ENCODE results near the gene ELOVL3.
"Not testable (repeated sequence)": the region's sequence is repeated elsewhere in the genome, so short reads cannot be mapped to it uniquely, and the experiment has no call there.

The ELOVL3 gene

GRCh38 chr10:102225646-102226541 lies at the start of gene ELOVL3:
TSS of gene ELOVL3 (plus strand) at chr10:102226299. CDS start at chr10:102226549, 250 bp downstream.
- in situ Hi-C loops (cut with MboI; ENCODE audit: low sequenced_read_pairs), result loop anchor here (25.0 kb wide), 1 partner anchor 361 kb away; no protein-coding TSS in a partner anchor

DNA sequence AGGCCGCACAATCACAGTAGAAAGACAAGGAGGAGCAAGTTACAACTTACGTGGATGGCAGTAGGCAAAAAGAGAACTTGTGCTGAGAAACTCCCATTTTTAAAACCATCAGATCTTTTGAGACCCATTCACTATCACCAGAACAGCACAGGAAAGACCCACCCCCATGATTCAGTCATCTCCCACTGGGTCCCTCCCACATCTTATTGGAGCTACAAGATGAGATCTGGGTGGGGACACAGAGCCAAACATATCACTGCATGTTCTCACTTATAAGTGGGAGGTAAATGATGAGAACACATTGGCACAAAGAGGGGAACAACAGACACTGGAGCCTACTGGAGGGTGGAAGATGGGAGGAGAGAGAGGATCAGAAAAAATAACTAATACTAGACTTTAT lies 41.5 kb upstream of the ELOVL3 start:
- in situ Hi-C loops (cut with MboI; ENCODE audit: low sequenced_read_pairs), result no loop called here

GRCh38 chr10:102185272-102185671 lies 40.8 kb upstream of the ELOVL3 start:
- in situ Hi-C loops (cut with MboI; ENCODE audit: low sequenced_read_pairs), result no loop called here

DNA sequence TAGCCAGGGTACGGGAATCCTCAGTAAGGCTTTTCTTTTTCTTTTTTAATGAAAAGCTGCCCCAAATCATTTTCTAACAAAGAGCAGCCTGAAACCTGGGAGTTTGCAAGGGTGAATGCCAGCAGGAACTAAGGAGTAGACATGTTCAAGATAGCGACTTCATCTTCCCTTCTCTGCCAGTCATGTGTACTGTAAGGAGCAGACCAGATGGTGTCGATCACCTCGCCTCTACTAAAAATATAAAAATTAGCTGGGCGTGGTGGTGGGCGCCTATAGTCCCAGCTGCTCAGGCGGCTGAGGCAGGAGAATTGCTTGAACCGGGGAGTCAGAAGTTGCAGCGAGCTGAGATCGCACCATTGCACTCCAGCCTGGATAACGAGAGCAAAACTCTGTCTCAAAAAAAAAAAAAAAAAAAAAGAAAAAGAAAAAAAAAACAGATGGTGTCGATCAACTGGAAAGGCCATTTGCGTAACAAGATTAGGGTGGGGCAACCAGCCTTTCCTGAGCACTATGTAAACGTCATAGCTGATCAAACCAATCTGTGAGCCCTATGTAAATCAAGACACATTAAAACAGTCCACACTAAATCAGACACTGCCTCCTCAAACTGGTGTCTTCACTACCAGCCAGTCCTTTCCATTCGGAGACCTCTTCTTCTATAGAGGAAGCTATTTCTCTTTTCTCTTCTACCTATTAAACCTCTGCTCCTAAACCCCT lies 40.1 kb upstream of the ELOVL3 start:
- in situ Hi-C loops (cut with MboI; ENCODE audit: low sequenced_read_pairs), result no loop called here

- in situ Hi-C loops (cut with MboI; ENCODE audit: low sequenced_read_pairs), result no loop called here
Measured at GRCh38 chr10:102188298-102188940, 37.7 kb upstream of the ELOVL3 start.

DNA sequence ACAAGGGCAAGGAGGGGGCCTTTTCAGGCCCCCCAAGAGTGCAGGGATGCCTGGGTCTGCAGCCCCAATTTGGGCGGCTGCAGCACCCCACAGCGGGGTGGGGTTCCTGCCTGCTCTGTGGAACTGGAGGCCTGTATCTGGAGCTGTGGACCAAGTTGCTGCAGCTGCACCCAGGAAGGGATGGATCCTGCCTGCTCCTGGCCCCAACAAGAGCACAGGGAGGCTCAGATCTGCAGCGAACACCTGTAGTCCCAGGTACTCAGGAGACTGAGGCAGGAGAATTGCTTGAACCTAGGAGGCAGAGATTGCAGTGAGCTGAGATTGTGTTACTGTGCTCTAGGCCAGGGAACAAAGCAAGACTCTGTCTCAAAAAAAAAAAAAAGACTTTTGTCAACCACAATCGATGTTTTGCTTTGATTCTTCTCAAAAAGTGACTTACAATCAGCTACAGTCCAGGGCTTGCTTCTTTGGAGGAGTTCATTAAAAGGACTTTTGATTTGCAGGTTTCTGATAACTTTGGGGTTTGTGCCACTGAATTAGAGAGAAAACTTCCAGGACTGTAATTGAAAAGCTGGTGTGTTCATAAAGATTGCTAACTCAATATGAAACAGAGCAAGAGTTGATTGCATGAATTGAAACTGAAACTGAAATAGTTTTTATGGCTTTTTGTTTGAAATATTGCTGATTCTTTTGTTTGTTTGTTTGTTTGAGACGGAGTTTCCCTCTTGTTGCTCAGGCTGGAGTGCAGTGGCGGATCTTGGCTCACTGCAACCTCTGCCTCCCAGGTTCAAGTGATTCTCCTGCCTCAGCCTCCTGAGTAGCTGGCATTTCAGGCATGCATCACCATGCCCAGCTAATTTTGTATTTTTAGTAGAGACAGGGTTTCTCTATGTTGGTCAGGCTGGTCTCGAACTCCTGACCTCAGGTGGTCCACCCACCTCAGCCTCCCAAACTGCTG lies 36.9 kb upstream of the ELOVL3 start:
- in situ Hi-C loops (cut with MboI; ENCODE audit: low sequenced_read_pairs), result not testable (repeated sequence)

DNA sequence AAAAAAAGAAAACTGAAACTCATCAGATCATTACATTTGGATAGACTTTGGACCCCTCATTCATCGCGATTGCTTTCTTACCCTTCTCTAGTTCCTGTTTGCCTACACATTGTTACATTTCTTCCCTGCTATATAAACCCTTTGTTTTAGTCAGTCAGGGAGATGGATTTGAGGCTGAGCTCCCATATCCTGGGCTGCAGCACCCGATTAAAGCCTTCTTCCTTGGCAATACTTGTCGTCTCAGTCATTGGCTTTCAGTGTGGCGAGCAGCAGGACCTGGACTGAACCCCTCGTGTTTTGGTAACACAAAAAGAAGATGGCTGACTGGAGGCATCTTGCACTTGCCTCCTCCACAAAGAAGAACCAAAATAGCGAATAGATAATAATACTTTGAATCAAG lies 34.1 kb upstream of the ELOVL3 start:
- in situ Hi-C loops (cut with MboI; ENCODE audit: low sequenced_read_pairs), result no loop called here

DNA sequence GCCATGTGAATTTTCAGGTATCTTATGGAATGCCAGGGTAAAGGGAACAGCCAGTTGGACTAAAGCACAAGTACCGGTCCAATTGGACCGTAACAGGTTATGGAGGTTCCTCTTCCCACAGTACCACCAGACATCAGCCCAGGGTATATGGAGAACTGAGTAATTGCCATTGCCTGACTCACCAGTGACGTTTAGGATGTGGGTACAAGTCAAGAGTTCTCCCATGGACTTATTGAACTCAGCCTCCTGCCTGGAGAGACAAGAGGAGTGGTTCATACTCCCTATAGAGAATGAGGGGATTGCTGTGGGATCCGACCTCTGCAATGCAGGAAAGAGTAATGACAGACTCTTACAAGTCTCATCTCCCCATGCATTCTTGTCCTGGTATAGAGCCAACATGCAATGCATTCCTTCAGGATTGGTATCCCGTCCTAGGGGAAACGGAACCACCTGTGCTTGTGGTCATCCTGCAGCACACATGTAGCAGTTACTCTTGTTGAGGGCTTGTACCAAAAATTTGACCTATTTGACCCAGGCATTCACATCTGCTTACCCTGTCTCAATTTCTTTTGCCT lies 30.7 kb upstream of the ELOVL3 start:
- in situ Hi-C loops (cut with MboI; ENCODE audit: low sequenced_read_pairs), result no loop called here

DNA sequence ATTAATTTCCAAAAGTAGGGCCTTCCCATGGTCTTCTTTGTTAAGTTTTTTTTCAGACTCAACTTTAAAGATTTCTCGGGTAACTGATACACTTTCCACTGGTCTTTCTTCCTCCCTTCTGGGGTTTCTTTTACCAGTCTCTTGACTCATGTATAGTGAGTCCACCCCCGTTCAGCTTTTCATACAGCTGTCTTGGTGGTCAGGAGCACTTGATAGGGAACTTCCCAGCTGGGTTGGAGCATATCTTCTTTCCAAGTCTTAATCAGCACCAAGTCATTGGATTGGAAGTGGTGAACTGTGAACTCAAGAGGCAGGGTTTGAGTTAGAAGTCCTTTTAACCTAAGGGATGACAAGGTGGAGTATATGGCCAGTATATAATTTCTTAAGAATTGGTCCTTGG lies 29.2 kb upstream of the ELOVL3 start:
- in situ Hi-C loops (cut with MboI; ENCODE audit: low sequenced_read_pairs), result no loop called here

GRCh38 chr10:102198027-102198426 lies 28.1 kb upstream of the ELOVL3 start:
- in situ Hi-C loops (cut with MboI; ENCODE audit: low sequenced_read_pairs), result no loop called here

DNA sequence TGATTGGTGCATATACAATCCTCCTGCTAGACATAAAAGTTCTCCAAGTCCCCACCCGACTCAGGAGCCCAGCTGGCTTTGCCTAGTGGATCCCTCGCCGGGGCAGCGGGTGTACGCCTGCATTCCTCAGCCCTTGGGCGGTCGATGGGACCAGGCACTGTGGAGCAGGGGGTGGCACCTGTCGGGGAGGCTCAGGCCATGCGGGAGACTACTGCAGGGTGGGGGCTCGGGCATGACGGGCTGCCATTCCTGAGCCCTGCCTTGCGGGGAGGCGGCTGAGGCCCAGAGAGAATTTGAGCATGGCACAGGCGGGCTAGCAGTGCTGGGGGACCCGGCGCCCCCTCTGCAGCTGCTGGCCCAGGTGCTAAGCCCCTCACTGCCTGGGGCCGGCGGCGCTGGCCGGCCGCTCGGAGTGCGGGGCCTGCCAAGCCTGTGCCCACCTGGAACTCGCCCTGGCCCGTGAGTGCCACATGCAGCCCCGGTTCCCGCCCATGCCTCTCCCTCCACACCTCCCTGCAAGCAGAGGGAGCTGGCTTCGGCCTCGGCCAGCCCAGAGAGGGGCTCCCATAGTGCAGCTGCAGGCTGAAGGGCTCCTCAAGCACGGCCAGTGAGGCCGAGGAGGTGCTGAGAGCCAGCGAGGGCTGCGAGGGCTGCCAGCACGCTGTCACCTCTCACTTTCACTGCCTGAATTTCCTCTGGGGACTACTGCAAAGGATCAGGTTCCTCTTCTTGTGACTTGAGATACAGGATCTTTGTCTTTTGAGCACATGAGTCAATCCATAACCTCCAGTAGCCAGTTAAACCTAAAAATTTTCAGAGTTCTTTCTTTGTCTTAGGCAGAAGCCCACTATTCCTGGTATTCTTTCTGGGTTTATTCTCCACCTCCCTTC lies 25.1 kb upstream of the ELOVL3 start:
- in situ Hi-C loops (cut with MboI; ENCODE audit: low sequenced_read_pairs), result no loop called here

DNA sequence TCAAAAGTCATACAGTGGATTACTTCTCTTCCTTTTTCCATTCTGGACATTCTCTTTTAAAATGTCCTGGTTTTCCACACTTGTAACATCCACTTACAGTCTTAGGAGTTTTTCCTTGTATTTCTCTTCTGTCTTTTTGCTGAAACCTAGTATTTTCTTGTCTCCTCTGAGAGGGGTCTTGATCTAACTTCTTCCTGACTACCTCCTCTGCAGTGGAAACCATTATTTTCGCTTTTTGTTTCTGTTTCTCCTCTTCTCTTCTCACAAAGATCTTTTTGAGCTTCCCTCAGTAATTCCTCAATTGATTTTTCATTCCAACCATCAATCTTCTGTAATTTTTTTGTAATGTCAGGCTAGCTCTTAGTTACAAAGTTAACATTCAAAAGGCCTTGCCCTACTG lies 23.7 kb upstream of the ELOVL3 start:
- in situ Hi-C loops (cut with MboI; ENCODE audit: low sequenced_read_pairs), result no loop called here

DNA sequence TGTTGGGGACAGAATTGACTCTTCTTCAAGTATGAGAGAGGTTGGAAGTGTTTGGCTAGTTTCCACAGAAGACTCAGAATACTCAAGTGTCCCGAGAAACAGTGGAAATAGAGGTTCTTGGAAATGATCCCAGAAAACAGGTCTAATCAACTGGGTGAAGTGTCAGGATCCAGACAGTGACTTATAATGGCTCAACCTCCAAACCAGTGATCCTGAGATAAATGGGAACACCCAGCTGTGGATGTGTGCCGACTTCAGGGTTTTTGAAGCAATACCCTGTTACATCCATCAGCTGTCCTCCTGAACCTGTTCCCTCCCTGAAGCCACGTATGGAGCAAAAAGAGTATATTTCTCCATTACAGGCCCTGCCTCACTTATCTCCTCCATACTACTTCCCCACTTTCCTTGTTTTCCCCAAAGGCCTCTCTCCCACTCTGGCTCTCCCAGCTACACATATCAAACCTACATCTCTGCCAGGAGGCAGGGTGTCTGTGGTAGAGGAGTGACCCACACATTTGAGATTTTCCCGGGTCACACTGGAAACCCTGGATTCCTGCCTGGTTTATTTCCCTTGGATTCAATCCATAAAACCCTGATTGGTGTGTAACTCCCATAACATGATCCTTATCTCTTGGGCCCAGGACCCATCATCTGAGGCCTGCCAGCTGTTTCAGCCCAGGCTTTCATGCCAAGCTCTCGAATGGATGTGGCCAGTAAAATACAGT lies 17.6 kb upstream of the ELOVL3 start:
- in situ Hi-C loops (cut with MboI; ENCODE audit: low sequenced_read_pairs), result no loop called here

- in situ Hi-C loops (cut with MboI; ENCODE audit: low sequenced_read_pairs), result no loop called here
Measured at GRCh38 chr10:102211615-102212299, 14.3 kb upstream of the ELOVL3 start.

DNA sequence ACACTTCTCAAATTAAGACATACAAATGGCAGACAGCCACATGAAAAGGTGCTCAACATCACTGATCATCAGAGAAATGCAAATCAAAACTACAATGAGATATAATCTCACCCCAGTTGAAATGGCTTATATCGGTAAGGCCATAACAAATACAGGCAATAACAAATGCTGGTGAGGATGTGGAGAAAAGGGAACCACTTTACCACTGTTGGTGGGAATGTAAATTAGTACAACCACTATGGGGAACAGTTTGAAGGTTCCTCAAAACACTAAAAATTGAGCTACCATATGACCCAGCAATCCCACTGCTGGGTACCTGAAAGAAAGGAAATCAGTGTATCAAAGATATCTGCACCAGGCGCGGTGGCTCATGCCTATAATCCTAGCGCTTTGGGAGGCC lies 12.5 kb upstream of the ELOVL3 start:
- in situ Hi-C loops (cut with MboI; ENCODE audit: low sequenced_read_pairs), result not testable (repeated sequence)

DNA sequence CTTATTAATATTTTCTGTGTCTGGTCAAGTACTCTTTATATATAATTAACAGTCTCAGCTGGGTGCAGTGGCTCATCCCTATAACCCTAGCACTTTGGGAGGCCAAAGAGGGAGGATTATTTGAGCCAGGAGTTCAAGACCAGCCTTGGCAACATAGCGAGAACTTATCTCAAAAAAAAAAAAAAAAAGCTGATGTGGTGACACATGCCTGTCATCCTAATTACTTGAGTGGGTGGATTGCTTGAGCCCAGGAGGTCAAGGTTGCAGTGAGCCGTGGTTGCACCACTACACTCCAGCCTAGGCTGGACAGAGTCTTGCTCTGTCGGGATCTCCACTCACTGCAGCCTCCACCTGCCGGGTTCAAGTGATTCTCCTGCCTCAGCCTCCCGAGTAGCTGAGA lies 6.7 kb upstream of the ELOVL3 start:
- in situ Hi-C loops (cut with MboI; ENCODE audit: low sequenced_read_pairs), result no loop called here

DNA sequence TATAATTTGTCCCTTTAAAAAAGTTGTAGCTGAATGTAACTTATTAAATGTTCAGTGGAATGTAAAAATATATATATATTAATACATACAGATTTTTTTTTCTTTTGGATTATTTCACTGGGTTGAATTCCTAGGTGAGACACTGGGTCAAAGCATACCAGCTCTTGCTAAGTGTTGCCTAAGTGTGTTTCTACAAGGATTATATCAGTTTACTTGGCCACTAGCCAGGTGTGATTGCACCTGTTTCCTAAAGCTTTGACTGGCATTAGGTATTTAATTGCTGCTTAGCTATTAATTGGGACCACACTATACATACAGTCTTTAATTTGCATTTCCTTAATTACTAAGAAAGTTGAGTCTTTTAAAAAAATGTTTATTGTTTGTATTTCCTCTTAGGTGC lies 5.5 kb upstream of the ELOVL3 start:
- in situ Hi-C loops (cut with MboI; ENCODE audit: low sequenced_read_pairs), result no loop called here

DNA sequence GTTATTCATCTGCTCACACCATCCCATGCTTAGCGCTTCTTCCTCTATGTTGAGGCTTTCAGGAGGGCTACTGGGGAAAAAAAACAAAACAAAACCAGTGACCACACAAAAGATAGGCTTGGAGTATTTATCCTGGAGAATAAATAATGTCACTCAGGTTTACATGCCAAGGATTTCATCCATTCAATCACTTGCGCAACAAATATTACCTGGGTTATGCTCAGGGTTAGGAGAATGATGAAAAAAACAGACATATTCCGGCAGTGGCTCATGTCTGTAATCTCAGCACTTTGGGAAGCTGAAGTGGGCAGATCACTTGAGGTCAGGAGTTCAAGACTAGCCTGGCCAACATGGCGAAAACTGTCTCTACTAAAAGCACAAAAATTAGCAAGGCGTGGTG lies 3.3 kb upstream of the ELOVL3 start:
- in situ Hi-C loops (cut with MboI; ENCODE audit: low sequenced_read_pairs), result no loop called here
